ENCODE measurements around the gene RNF144A. TPM values are rescaled to one million over a fixed set of nuclear protein-coding genes. Genes with fewer than 3 reads are reported as not detected.

Gene RNF144A
- total RNA-seq, 1 experiment from 2014 or later: 10.6 TPM

- Histone ChIP-seq H3K23me2 (ENCODE audit: insufficient read length, low read depth, low read length, poor library complexity, severe bottlenecking) (no peaks in the 10 kb centered on the region), H2BK15ac (ENCODE audit: low read depth, low read length) (no peak overlapping the region), H4K91ac (ENCODE audit: insufficient read length, low read depth, low read length) (no peak overlapping the region), H2AFZ (ENCODE audit: low read length) (no peak overlapping the region), H2AK5ac (ENCODE audit: insufficient read length, low read length) (no peak overlapping the region), H3T11ph (ENCODE audit: low read length) (no peak overlapping the region), H2BK20ac (ENCODE audit: low read depth, low read length, poor library complexity, severe bottlenecking) (no peak overlapping the region), H4K20me1 (ENCODE audit: control insufficient read depth, insufficient read depth, insufficient read length) (no peaks in the 10 kb centered on the region), H3K23ac (ENCODE audit: insufficient read length, low read depth, low read length) (no peak overlapping the region), H2BK12ac (ENCODE audit: insufficient read length, low read depth, low read length) (no peak overlapping the region), H3K79me2 (ENCODE audit: insufficient read depth, low read length) (0 out of 2 replicates have a peak, but pooled peaks cover 2% of the 10 kb centered on the region), H2BK5ac (ENCODE audit: insufficient read length, low read length) (no peak overlapping the region), H3K56ac (ENCODE audit: insufficient read length, low read depth, low read length) (no peak overlapping the region), H4K5ac (ENCODE audit: insufficient read length, low read depth, low read length) (no peak overlapping the region), H4K8ac (replicated peaks; ENCODE audit: insufficient read length, low read depth, low read length) (no peak overlapping the region), H3K79me1 (ENCODE audit: insufficient read depth, low read depth, low read length, poor library complexity, severe bottlenecking) (no peaks in the 10 kb centered on the region), H3K9me3 (ENCODE audit: control insufficient read depth, low read depth, low read length) (no peaks in the 10 kb centered on the region), H3K18ac (ENCODE audit: insufficient read length, low read depth, low read length) (no peak overlapping the region), H3K27ac (ENCODE audit: insufficient read length, low read depth, low read length) (no peak overlapping the region), H3K4ac (ENCODE audit: low read depth, low read length) (no peak overlapping the region), H3K27me3 (ENCODE audit: insufficient read depth, low read length) (no peaks in the 10 kb centered on the region), H3K9ac (ENCODE audit: extremely low read depth, insufficient read length, low read length) (no peak overlapping the region), H3K14ac (ENCODE audit: insufficient read depth, low read length) (no peak overlapping the region; the same call in 1 of the 2 replicates), H2BK120ac (ENCODE audit: low read depth, low read length, poor library complexity, severe bottlenecking) (no peak overlapping the region), H3K4me1 (ENCODE audit: insufficient read depth, low read length) (no peaks in the 10 kb centered on the region), H3K4me2 (ENCODE audit: insufficient read depth, insufficient read length, low read length) (no peak overlapping the region)
- Mint-ChIP-seq H3K27ac (no peak overlapping the region), H3K4me1 (peaks cover 0 to 7% of the 10 kb centered on the region in 2 experiments; a peak in 2 of 4 replicates), H3K9me3 (peaks cover 0 to 2% of the 10 kb centered on the region in 2 experiments; a peak in 2 of 5 replicates), H3K36me3 (ENCODE audit: insufficient read depth in 1 of 3, low read depth in 3 of 3) (peaks cover 5 to 14% (median 10%) of the 10 kb centered on the region in 3 experiments; a peak in 5 of 7 replicates), H3K27me3 (ENCODE audit: low read depth) (no peaks in the 10 kb centered on the region), H3K4me3 (no peak overlapping the region)
- peak; percentile 50 for TF ChIP-seq CTCF (conservative IDR thresholded peaks at IDR 0.05)
- no peak for DNase-seq
- WGBS (ENCODE audit: extremely low coverage, insufficient read length, low lambda C conversion rate): no CpG with 5 or more reads among the region's 10 CpGs
These were observed 51.3 kb downstream of the RNF144A start for GRCh38 chr2:6968319-6969100.

Data from H9 (cell line).